ENCODE measurements around the gene WDR1. TPM values are rescaled to one million over a fixed set of nuclear protein-coding genes. Genes with fewer than 3 reads are reported as not detected.

Gene WDR1
- 100 to 1,000 TPM; 145 to 210 (median 186) TPM for polyA plus RNA-seq (ENCODE audit: low read depth in 6 of 6)

- peak within 1 kb of the TSS; percentile 87 to 96 (median 94) for H3K4me3 Mint-ChIP-seq
- peak; percentile 80 for ATAC-seq (ENCODE audit: low read depth in 2 of 2)
- no peaks in the 10 kb centered on the region for H3K9me3 Mint-ChIP-seq
- H3K36me3 Mint-ChIP-seq = peaks cover 13% of the 10 kb centered on the region in 2 donors
- H3K27me3 Mint-ChIP-seq = no peaks in the 10 kb centered on the region
- peak; percentile 91 for DNase-seq
- H3K4me1 Mint-ChIP-seq = peaks cover 51 to 64% (median 57%) of the 10 kb centered on the region in 3 donors
- peak within 1 kb of the TSS; percentile 97 to 99 (median 98) for H3K27ac Mint-ChIP-seq
Measured at GRCh38 chr4:10116569-10117358, at the start of gene WDR1. TSS of gene WDR1 (minus strand) at chr4:10116799. CDS start at chr4:10116666, 133 bp downstream.

DNA sequence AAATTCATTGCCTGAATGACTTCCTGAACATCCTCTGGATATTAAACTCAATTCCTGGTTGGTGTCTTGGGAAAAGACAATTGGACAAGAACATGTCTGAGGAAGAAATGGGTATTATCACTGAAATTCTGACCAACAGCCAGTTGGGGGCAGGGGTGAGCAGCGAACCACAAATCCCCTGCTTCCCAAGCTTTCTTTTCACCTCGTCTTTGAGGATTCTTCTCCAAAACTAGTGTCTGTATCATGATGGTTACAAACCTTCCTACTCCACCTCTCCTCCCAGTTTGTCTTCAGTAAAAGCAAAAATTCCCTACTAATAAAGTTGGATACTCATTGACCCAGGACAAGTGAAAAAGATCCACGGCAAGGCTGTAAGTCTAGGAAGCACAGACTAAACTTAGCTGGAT is 48.3 kb upstream of the WDR1 start:
- ATAC-seq (ENCODE audit: low read depth in 2 of 2) (no peak), DNase-seq (no peak)
- Mint-ChIP-seq H3K27me3 (peaks cover 0 to 5% (median under 1%) of the 10 kb centered on the region in 3 donors), H3K27ac (peak overlapping the region in 1 of 6 donors; percentile 21), H3K4me3 (no peak overlapping the region), H3K36me3 (no peaks in the 10 kb centered on the region), H3K4me1 (peaks cover 0 to 2% (median 0%) of the 10 kb centered on the region in 3 donors), H3K9me3 (no peaks in the 10 kb centered on the region)

- no peaks in the 10 kb centered on the region for H3K36me3 Mint-ChIP-seq
- H3K27ac Mint-ChIP-seq = no peak overlapping the region
- no peaks in the 10 kb centered on the region for H3K9me3 Mint-ChIP-seq
- ATAC-seq (ENCODE audit: low read depth in 2 of 2) (no peak), DNase-seq (no peak)
- peaks cover 0 to 2% (median 0%) of the 10 kb centered on the region in 3 donors for H3K4me1 Mint-ChIP-seq
- H3K4me3 Mint-ChIP-seq = no peak overlapping the region
- no peaks in the 10 kb centered on the region for H3K27me3 Mint-ChIP-seq
Measured at GRCh38 chr4:10163296-10163695, 46.7 kb upstream of the WDR1 start.

- Mint-ChIP-seq H3K27ac (no peak overlapping the region), H3K4me1 (peaks cover 2 to 5% (median 3%) of the 10 kb centered on the region in 3 donors), H3K27me3 (peaks cover 0 to 5% (median 5%) of the 10 kb centered on the region in 3 donors), H3K4me3 (no peak overlapping the region), H3K36me3 (no peaks in the 10 kb centered on the region), H3K9me3 (no peaks in the 10 kb centered on the region)
- DNase-seq = no peak
- no peak for ATAC-seq (ENCODE audit: low read depth in 2 of 2)
Measured at GRCh38 chr4:10162341-10163000, 45.9 kb upstream of the WDR1 start.

GRCh38 chr4:10161840-10162239 is 45.2 kb upstream of the WDR1 start:
- ATAC-seq (ENCODE audit: low read depth in 2 of 2) = no peak
- Mint-ChIP-seq H3K4me3 (no peak overlapping the region), H3K4me1 (peaks cover 2 to 5% (median 3%) of the 10 kb centered on the region in 3 donors), H3K27ac (no peak overlapping the region), H3K36me3 (no peaks in the 10 kb centered on the region), H3K9me3 (no peaks in the 10 kb centered on the region), H3K27me3 (peaks cover 1 to 9% (median 5%) of the 10 kb centered on the region in 3 donors)
- no peak for DNase-seq

GRCh38 chr4:10161146-10161545 is 44.5 kb upstream of the WDR1 start:
- Mint-ChIP-seq H3K9me3 (no peaks in the 10 kb centered on the region), H3K36me3 (no peaks in the 10 kb centered on the region), H3K4me1 (peaks cover 2 to 5% (median 3%) of the 10 kb centered on the region in 3 donors), H3K27ac (no peak overlapping the region), H3K27me3 (peaks cover 5 to 14% (median 8%) of the 10 kb centered on the region in 3 donors), H3K4me3 (no peak overlapping the region)
- ATAC-seq (ENCODE audit: low read depth in 2 of 2) = no peak
- no peak for DNase-seq

GRCh38 chr4:10160281-10160856 is 43.8 kb upstream of the WDR1 start:
- no peak overlapping the region for H3K4me3 Mint-ChIP-seq
- ATAC-seq (ENCODE audit: low read depth in 2 of 2) (no peak), DNase-seq (no peak)
- peaks cover 8 to 22% (median 16%) of the 10 kb centered on the region in 3 donors for H3K27me3 Mint-ChIP-seq
- no peaks in the 10 kb centered on the region for H3K9me3 Mint-ChIP-seq
- H3K36me3 Mint-ChIP-seq = no peaks in the 10 kb centered on the region
- peaks cover 2 to 5% (median 3%) of the 10 kb centered on the region in 3 donors for H3K4me1 Mint-ChIP-seq
- H3K27ac Mint-ChIP-seq = peak overlapping the region in 2 of 6 donors; percentile 11 to 36

DNA sequence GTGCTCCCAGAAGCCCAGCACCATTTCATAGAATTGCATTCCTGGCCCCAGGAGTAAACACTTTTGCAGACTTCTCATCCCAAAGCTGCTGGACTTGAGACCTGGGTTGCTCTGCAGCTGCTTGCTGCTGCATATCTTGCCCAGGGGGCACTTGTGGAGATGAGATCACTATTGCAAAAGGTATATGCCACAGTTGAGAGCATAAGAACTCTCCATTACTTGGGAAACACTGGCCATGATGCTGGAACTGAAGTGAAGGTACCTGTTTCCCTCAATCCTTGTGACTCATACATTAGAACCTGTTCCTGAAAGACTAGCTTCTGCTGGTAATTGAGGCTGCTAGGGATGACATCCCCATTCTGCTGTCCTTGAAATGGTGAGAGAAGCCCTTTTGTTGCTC is 43.1 kb upstream of the WDR1 start:
- Mint-ChIP-seq H3K36me3 (no peaks in the 10 kb centered on the region), H3K9me3 (no peaks in the 10 kb centered on the region), H3K4me3 (no peak overlapping the region), H3K27ac (no peak overlapping the region), H3K4me1 (peaks cover 0 to 5% (median 3%) of the 10 kb centered on the region in 3 donors), H3K27me3 (peaks cover 10 to 23% (median 20%) of the 10 kb centered on the region in 3 donors)
- DNase-seq = no peak
- ATAC-seq (ENCODE audit: low read depth in 2 of 2) = no peak

DNA sequence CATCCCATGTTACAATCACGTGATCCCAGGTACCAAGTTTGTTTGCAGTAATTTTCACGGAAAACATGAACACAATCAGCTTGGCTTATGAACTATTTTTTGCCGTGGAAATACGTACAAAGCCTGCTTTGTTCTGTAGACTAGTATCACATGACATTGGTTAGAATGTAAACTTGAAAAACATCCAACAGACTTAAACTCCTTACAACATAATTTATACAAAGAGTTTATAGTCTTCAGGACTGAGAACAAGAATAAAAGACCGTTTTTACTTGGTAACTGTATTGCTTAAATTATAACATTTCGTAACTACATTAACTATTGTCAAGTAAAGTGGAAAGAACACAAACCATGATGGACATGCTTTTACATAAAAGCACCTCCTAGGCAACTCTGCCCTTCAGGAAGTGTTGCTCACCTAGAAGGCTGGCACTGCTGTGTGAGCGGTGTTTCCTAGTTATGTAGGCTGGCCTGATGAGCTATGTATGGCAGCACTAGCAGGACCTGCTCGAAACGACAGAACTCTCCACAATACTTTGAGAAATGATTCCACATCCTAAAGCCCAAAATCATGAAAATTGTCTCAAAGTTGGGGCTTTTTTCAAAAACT is 41.8 kb upstream of the WDR1 start:
- H3K27ac Mint-ChIP-seq = no peak overlapping the region
- H3K27me3 Mint-ChIP-seq = peaks cover 10 to 23% (median 20%) of the 10 kb centered on the region in 3 donors
- peaks cover 0 to 5% (median 3%) of the 10 kb centered on the region in 3 donors for H3K4me1 Mint-ChIP-seq
- DNase-seq (no peak), ATAC-seq (ENCODE audit: low read depth in 2 of 2) (no peak)
- H3K9me3 Mint-ChIP-seq = no peaks in the 10 kb centered on the region
- no peak overlapping the region for H3K4me3 Mint-ChIP-seq
- no peaks in the 10 kb centered on the region for H3K36me3 Mint-ChIP-seq

DNA sequence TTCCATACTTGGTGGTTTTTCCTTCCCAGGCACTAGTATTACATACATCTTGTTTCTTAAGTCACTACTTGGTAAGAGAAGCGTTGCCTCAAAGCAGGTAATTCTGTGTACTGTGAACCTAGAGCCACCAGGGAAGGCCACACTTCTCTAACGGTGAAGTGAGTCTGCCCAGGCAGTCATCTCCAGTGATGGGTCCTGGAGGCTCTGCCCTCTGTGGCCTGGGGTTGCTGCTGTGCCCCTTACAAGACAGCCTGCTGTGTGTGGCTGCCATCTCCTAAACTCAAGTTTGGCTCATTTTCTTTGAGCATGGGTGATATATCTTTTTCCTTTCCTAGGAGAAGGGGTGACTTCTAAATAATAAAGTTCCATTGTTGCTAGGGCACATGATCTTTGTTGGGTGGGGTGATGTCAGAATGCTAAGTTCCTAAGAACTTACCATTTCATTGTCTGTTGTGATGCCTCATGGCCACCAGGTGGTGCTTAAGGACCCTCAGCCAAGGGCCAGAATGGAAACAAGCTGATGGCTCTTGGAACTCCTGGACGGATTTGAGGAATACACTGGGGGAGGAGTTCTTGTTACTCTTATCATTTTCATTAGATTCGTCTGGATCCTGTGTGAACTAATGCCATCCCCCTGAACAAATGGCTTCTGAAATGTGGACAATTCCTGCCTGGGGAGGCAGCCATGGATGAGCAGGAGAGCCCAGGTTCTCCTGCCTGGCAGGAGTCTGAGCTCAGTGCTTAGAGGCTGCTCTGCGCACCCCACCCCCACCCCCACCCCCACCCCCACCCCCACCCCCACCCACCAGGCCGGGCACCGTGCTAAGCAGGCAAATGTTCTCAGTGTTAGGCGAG is 41.1 kb upstream of the WDR1 start:
- DNase-seq = peak; percentile 17
- peaks cover 0 to 5% (median 3%) of the 10 kb centered on the region in 3 donors for H3K4me1 Mint-ChIP-seq
- H3K27me3 Mint-ChIP-seq = peaks cover 10 to 23% (median 20%) of the 10 kb centered on the region in 3 donors
- H3K4me3 Mint-ChIP-seq = no peak overlapping the region
- no peaks in the 10 kb centered on the region for H3K9me3 Mint-ChIP-seq
- ATAC-seq (ENCODE audit: low read depth in 2 of 2) = peak; percentile 41 to 72
- H3K36me3 Mint-ChIP-seq = no peaks in the 10 kb centered on the region
- H3K27ac Mint-ChIP-seq = peak overlapping the region in 4 of 6 donors; percentile 7 to 78 (median 22)

DNA sequence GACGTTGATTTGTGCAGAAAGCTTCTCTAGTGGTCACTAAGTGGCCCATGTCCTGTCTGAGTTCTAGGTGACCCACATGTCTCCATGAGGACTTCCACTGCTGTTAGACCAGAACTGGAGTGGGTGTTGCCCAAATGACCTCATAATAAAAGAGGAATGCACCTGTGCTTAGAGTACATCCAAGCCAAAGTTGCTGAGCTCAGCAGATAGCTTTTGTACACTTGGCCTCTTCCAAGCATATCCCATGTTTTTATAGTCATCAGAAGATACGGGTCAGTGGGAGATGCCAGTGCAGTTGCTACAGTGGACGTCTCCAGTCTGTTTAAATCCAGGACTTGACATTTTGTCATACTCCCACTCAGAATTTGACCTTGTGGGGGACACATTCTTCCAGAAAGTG is 37.6 kb upstream of the WDR1 start:
- Mint-ChIP-seq H3K9me3 (no peaks in the 10 kb centered on the region), H3K27ac (no peak overlapping the region), H3K4me1 (peaks cover 19 to 32% (median 25%) of the 10 kb centered on the region in 3 donors), H3K4me3 (no peak overlapping the region), H3K27me3 (peaks cover 10 to 36% (median 34%) of the 10 kb centered on the region in 3 donors), H3K36me3 (no peaks in the 10 kb centered on the region)
- DNase-seq = no peak
- ATAC-seq (ENCODE audit: low read depth in 2 of 2) = no peak

DNA sequence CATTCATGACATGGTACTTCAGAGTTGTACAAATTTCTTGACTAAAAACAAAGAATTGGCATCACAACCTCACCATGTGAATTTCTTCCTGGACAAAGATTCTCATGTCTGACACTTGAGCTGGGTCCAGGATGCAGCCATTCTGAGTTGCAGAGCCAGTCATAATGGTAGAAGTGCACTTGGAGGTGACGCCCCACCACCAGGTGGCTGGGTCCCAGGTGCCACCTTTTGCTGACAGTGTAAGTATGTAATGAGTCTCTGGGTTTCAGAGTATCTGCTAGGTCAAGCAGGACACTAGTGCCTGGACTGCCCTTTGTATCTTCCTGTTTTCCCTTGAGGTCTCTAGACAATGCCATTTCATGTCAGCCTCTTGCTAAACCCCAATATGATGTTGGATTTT is 36.6 kb upstream of the WDR1 start:
- H3K27me3 Mint-ChIP-seq = peaks cover 10 to 39% (median 36%) of the 10 kb centered on the region in 3 donors
- no peaks in the 10 kb centered on the region for H3K36me3 Mint-ChIP-seq
- H3K9me3 Mint-ChIP-seq = no peaks in the 10 kb centered on the region
- DNase-seq (no peak), ATAC-seq (ENCODE audit: low read depth in 2 of 2) (no peak)
- no peak overlapping the region for H3K27ac Mint-ChIP-seq
- peaks cover 19 to 32% (median 25%) of the 10 kb centered on the region in 3 donors for H3K4me1 Mint-ChIP-seq
- H3K4me3 Mint-ChIP-seq = no peak overlapping the region

All from naive B cell (primary cell).